Erythroblast (primary cell): Measurements from ENCODE around the gene SOX8.

Source experiments
- DNase-seq, 2 experiments: peaks; one replicate each; lab custom pipeline; 2025; lab: John Stamatoyannopoulos, UW
- GATA1 ChIP-seq: IDR thresholded peaks from 2 replicates; pipeline ENCODE4 v1.6.1; 2011; ENCODE audit warnings: low read depth, mild to moderate bottlenecking, control low read depth, low read length, moderate library complexity
- POLR2A ChIP-seq: IDR thresholded peaks from 2 replicates; pipeline ENCODE4 v1.6.1; 2011; ENCODE audit warnings: mild to moderate bottlenecking, low read length

Gene SOX8

DNA sequence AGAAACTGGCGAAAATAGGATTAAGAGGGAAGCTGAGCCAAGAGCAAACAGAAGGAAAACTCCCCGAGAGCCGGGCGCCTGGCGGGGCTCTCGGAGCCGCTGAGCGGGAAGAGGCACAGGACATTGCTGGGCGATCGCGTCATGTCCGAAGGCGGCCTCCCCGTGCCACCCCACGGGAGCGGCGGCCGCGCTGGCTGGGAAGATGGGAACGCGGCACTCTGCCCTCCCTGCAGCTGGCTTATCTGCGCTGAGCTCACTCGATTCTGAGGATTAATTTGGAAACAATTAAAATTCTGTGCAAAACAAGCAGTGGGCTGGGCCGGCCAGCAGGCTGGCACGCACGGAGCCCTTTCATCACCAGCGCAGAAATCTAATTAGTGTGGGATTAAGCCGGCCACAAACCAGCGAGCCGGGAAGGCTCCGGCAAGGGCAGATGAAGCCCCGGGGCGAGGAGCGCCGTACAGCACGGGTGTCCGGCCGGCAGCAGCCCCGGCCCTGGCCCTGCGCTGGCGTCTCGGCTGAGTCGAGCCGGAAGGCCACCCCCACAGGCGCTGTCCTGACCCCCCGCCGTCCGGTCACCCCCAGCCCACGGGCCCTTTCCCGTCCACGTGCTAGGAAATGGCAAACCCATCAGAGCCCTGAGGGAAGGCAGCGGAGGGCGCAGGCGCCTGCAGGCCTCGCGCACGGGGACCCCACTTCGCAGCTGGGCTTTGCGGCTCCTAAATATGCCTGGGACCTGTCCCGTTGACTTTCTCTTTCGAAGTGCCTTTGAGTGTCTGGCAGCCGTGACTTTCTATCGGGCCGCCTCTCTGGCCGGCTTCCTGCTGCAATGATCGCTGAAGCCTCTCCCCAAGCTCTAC lies 37.9 kb downstream of the SOX8 start:
- no peak for TF ChIP-seq POLR2A
- no peak for TF ChIP-seq GATA1
- no peak for DNase-seq

- no peak for DNase-seq
- TF ChIP-seq GATA1 = no peak
- TF ChIP-seq POLR2A = no peak
These were observed 38.5 kb downstream of the SOX8 start for GRCh38 chr16:1020091-1020399.

GRCh38 chr16:1020591-1020990 lies 39.0 kb downstream of the SOX8 start:
- DNase-seq = no peak
- TF ChIP-seq POLR2A (no peak), GATA1 (no peak)

DNA sequence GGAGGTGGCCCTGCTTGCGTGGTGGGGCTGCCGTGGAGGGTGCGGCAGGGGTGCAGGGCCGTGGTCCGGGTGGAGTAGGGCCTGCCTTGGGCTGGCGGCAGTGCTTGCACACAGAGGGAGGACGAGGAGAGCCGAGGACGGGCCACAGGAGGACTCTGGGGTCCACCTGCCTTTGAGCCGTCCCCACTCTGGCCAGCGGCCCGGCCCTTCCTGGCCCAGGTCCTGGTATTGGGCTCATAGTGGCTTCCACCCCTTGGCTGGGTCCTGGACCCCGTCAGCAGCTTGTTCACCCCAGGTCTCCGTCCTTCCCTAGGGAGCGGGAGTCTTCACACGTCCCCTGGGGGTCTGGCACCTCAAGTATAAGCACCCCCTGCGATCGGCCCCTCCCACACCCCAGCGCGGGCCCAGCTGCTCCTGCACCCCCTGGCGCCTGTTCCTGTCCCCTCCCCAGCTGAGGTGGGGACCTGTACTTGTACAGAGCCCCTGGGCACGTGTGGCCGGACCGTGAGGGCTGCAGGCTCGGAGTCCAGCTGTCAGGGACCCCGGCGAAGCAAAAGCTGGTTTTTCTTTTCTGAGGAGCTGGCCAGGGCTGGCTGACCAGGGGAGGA lies 40.1 kb downstream of the SOX8 start:
- no peak for DNase-seq
- TF ChIP-seq GATA1 = no peak
- TF ChIP-seq POLR2A = no peak

- DNase-seq = no peak
- no peak for TF ChIP-seq POLR2A
- TF ChIP-seq GATA1 = no peak
These were observed 40.9 kb downstream of the SOX8 start for GRCh38 chr16:1022466-1022865.

GRCh38 chr16:1024138-1024537 lies 42.6 kb downstream of the SOX8 start:
- TF ChIP-seq GATA1 = no peak
- no peak for TF ChIP-seq POLR2A
- DNase-seq = no peak

- peak; percentile 27 to 43 for DNase-seq
These were observed 43.7 kb downstream of the SOX8 start for GRCh38 chr16:1025183-1025809.

DNA sequence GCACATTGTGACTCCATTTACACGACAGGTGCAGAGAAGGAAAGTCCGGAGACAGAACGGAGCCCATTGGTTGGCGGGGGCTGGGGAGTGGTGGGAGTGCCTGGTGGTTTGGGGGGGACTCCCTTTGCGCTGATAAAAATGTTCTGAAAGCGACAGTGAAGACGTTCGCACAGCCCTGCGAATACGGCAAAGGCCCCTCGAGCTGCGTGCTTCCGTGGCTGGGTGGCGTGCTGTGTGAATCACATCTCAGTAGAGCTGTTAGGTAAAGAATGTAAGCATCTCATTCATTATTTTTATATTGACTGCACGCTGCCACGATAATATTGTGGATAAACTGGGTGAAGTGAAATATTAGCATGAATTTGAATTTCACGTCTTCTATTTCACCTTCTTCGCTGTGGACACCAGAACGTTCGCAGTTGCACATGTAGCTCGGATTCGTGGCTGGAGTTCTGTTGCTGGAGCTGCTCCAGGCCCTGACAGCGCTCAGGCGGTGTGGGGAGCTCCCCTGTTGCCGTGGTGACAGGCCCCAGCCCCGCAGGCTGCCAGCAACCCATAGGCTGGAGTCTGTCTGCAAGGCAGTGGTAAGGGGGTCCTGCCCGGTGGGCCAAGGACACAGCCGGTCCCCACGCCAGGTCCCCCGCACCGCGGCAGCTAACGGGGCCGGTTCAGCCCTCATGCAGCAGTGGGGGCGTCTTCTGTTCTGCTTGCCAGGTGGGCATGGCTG lies 44.6 kb downstream of the SOX8 start:
- no peak for DNase-seq
- no peak for TF ChIP-seq GATA1

DNA sequence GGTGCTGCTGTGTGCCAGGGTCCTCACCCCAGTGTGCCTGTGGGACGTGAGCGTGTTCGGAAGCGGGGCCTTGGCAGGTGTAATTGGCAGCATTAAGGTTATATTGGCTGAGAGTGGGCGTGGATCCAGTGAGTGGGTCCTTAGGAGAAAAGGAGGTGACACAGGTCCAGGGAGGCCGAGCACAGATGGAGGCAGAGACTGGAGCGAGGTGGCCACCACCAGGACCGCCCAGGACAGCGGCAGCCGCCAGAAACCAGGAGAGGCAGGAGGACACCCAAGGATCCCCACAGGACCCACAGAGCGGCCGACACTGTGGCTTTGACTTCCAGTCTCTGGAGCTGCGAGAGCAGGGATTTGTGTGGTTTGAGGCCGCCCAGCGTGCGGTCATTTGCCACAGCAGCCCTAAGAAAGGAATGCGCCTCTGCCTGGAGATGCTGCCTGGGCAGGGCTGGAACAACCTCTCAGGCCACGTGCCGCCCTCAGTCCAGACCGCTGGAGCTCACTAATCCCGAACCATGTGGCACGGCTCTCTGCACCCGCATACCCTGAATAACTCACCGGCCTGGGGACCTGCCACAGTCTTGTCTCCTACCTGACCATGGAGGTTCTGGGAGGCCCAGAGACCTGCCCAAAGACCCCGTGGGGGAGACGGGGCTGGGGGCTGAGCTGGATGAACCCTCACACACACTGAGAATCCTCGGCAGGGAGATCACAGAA lies 45.4 kb downstream of the SOX8 start:
- no peak for DNase-seq
- TF ChIP-seq POLR2A (no peak), GATA1 (no peak)

DNA sequence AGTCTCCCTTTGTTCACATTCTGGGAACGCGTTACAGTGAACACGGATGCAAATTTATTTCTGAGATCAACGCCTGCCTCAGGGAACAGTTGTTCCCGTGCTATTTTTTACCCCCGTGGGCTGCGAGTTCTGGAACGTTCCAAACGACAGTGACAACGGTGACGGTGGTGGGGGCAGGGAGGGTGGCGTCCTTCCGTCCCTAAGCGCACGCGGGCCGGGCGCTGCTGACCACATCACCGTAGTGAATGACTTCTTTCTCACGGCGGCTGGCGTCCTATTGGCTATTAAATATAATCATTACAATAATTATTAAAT lies 45.9 kb downstream of the SOX8 start:
- DNase-seq = no peak

DNA sequence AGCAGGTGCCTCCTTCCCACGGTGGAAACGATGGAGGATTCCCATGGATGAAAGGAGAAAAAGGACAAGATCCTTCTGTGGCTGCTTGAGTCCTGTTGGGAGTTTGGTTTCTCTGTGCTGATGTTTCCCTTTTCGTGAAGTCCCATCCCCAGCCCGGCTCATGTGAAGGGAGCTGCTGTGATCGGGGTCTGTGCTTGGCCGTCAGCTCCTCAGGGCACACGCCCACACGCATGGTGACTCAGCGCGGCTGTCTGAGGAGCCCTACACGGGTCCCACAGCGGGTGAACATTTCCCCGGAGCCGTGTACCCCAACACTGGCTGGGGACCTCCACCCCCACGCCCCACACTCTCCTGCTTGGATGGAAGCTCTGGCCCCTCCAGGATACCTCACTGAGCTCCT lies 46.5 kb downstream of the SOX8 start:
- TF ChIP-seq POLR2A (no peak), GATA1 (no peak)
- DNase-seq = no peak

More for the DNA sequence above, 45.9 kb downstream of the SOX8 start:
- TF ChIP-seq GATA1 (no peak), POLR2A (no peak)

- no peak for DNase-seq
- no peak for TF ChIP-seq POLR2A
- TF ChIP-seq GATA1 = no peak
These were observed 47.1 kb downstream of the SOX8 start for GRCh38 chr16:1028524-1029258.

- DNase-seq = no peak
- no peak for TF ChIP-seq POLR2A
- TF ChIP-seq GATA1 = no peak
These were observed 47.6 kb downstream of the SOX8 start for GRCh38 chr16:1029259-1029545.
